ENCODE data around the gene MVB12B.

Gene MVB12B

DNA sequence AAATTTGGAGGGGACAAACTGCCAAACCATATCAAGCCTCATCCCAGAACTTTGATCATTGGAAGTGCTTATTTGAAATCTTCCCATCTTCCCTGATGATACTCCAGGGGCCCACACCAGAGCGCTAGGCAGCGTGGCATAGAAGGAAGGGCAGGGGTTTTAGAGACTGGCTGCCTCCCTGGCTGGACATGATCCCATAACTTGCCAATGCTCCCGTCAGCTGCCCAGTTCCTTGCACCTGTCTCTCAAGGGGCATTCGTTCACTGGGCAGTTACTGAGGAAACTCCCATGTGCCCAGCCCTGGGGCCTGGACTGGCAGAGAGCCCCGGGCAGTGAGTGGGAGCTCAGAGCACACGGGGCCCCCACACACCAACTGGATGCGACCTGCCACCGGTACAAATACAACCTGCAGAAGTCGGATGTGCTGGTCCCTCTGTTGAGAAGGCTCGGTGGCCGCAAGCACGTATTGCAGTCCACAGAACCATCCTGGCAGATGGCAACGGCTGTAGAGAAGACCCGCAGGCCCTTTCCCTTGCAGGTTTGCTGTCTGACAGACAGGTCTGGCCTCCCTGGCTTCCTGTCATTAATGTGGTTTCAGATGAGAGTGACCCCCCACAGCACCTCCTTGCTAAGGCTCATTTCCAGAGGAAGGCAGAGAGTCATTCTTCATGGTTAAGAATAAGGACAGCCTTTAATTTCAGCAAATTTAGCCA, 122.4 kb downstream of the MVB12B start:
- Histone ChIP-seq H4K20me1 (ENCODE audit: insufficient read depth, low read length, poor library complexity, severe bottlenecking) (no peaks in the 10 kb centered on the region), H3K9me2 (replicated peaks; ENCODE audit: low read depth, low read length) (no peaks in the 10 kb centered on the region), H3K4me1 (ENCODE audit: insufficient read depth, low read length, poor library complexity, severe bottlenecking) (peaks cover 70% of the 10 kb centered on the region), H3K79me2 (ENCODE audit: insufficient read depth, low read length) (peaks cover 13% of the 10 kb centered on the region; the same call in 1 of the 2 replicates), H3F3A (ENCODE audit: low read depth) (no peaks in the 10 kb centered on the region), H3K36me3 (ENCODE audit: insufficient read depth, low read length) (0 out of 2 replicates have a peak, but pooled peaks cover 3% of the 10 kb centered on the region), H3K9ac (ENCODE audit: low read depth, low read length, poor library complexity, severe bottlenecking) (peak overlapping the region; percentile 71), H3K4me3 (ENCODE audit: low read length, poor library complexity, severe bottlenecking) (peak overlapping the region; percentile 59), H3K4me2 (ENCODE audit: low read depth, low read length, poor library complexity, severe bottlenecking) (peak overlapping the region; percentile 66), H2AFZ (ENCODE audit: low read length) (no peak overlapping the region), H3K9me3 (ENCODE audit: insufficient read depth, low read depth, low read length) (no peaks in the 10 kb centered on the region), H3K27me3 (ENCODE audit: insufficient read depth, low read length, poor library complexity, severe bottlenecking) (no peaks in the 10 kb centered on the region)
- TF ChIP-seq CTCF (conservative IDR thresholded peaks at IDR 0.05; ENCODE audit: low read length) (no peak; the same call in 1 of the 2 replicates), EZH2phosphoT487 (IDR thresholded peaks at IDR 0.05; ENCODE audit: borderline replicate concordance) (no peak)

- Histone ChIP-seq H3K9me2 (replicated peaks; ENCODE audit: low read depth, low read length) (no peaks in the 10 kb centered on the region), H3K4me2 (ENCODE audit: low read depth, low read length, poor library complexity, severe bottlenecking) (peak overlapping the region; percentile 66), H3F3A (ENCODE audit: low read depth) (no peaks in the 10 kb centered on the region), H3K9me3 (ENCODE audit: insufficient read depth, low read depth, low read length) (no peaks in the 10 kb centered on the region), H3K9ac (ENCODE audit: low read depth, low read length, poor library complexity, severe bottlenecking) (peak overlapping the region; percentile 71), H4K20me1 (ENCODE audit: insufficient read depth, low read length, poor library complexity, severe bottlenecking) (no peaks in the 10 kb centered on the region), H2AFZ (ENCODE audit: low read length) (no peak overlapping the region), H3K27me3 (ENCODE audit: insufficient read depth, low read length, poor library complexity, severe bottlenecking) (no peaks in the 10 kb centered on the region), H3K4me1 (ENCODE audit: insufficient read depth, low read length, poor library complexity, severe bottlenecking) (peaks cover 73% of the 10 kb centered on the region), H3K4me3 (ENCODE audit: low read length, poor library complexity, severe bottlenecking) (peak overlapping the region; percentile 59), H3K79me2 (ENCODE audit: insufficient read depth, low read length) (peaks cover 13% of the 10 kb centered on the region; the same call in 1 of the 2 replicates), H3K36me3 (ENCODE audit: insufficient read depth, low read length) (0 out of 2 replicates have a peak, but pooled peaks cover 3% of the 10 kb centered on the region)
- no peak for TF ChIP-seq CTCF (conservative IDR thresholded peaks at IDR 0.05; ENCODE audit: low read length)
- TF ChIP-seq EZH2phosphoT487 (IDR thresholded peaks at IDR 0.05; ENCODE audit: borderline replicate concordance), result no peak
Observed at GRCh38 chr9:126449725-126450667, 123.4 kb downstream of the MVB12B start.

- no peak overlapping the region for H2AFZ ChIP-seq (ENCODE audit: low read length)
- no peaks in the 10 kb centered on the region for H4K20me1 ChIP-seq (ENCODE audit: insufficient read depth, low read length, poor library complexity, severe bottlenecking)
- no peaks in the 10 kb centered on the region for H3K9me2 ChIP-seq (replicated peaks; ENCODE audit: low read depth, low read length)
- peaks cover 3% of the 10 kb centered on the region; the same call in 1 of the 2 replicates for H3K36me3 ChIP-seq (ENCODE audit: insufficient read depth, low read length)
- H3K4me3 ChIP-seq (ENCODE audit: low read length, poor library complexity, severe bottlenecking), result no peak overlapping the region
- peaks cover 72% of the 10 kb centered on the region for H3K4me1 ChIP-seq (ENCODE audit: insufficient read depth, low read length, poor library complexity, severe bottlenecking)
- H3K79me2 ChIP-seq (ENCODE audit: insufficient read depth, low read length), result peaks cover 10% of the 10 kb centered on the region; the same call in 1 of the 2 replicates
- H3K9me3 ChIP-seq (ENCODE audit: insufficient read depth, low read depth, low read length), result no peaks in the 10 kb centered on the region
- TF ChIP-seq EZH2phosphoT487 (IDR thresholded peaks at IDR 0.05; ENCODE audit: borderline replicate concordance), result no peak
- no peak for TF ChIP-seq CTCF (conservative IDR thresholded peaks at IDR 0.05; ENCODE audit: low read length)
- H3F3A ChIP-seq (ENCODE audit: low read depth), result no peaks in the 10 kb centered on the region
- H3K27me3 ChIP-seq (ENCODE audit: insufficient read depth, low read length, poor library complexity, severe bottlenecking), result no peaks in the 10 kb centered on the region
- peak overlapping the region; percentile 42 for H3K9ac ChIP-seq (ENCODE audit: low read depth, low read length, poor library complexity, severe bottlenecking)
- H3K4me2 ChIP-seq (ENCODE audit: low read depth, low read length, poor library complexity, severe bottlenecking), result no peak overlapping the region
Observed at GRCh38 chr9:126450668-126451205, 124.1 kb downstream of the MVB12B start.

Data from Loucy (cell line).